GM19397 (cell line): ENCODE results near the gene GRIN2A.

ENCODE experiments used
- ATAC-seq: cut with Tn5 transposase; IDR thresholded peaks from one replicate; pipeline ENCODE4 v1.9.1; 2021; ENCODE audit warnings: mild to moderate bottlenecking, moderate library complexity; ENCODE audit not compliant: unreplicated experiment

The GRIN2A gene

DNA sequence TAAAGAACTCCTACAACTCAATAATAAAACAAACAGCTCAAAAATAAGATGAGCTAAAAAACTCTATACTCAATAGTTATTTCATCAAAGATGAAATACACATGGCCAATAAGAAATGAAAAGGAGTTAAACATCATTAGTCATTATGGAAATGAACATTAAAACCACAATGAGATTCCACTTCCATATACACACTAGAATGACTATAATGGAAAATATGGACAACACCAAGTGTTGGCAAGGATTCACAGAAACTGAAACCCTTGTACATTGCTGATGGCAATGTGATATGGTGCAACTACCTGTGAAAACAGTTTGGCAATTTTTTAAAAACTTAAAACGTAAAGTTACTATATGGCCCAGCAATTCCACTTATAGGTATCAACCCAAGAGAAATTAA, 91.4 kb downstream of the GRIN2A start:
- no peak for ATAC-seq

DNA sequence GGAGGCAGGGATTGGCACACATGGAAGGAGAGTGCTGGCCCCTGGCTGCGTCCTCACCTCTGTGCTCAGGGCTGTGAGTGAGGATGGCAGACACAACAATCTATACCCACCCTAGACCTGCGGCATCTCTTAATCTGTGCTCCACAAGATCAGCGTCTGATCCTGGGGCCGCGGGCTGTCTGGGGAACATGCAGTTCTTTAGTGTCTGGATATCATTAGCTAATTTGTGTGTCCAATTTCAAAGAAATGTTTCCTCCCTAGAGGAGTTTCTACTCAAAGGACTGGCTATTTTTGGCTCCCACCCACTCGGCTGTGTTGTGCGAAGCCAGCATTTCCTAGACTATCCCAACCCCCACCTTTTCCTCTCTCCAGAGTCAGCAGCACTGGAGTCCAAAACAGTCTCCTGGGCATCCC, 93.8 kb downstream of the GRIN2A start:
- ATAC-seq = no peak

DNA sequence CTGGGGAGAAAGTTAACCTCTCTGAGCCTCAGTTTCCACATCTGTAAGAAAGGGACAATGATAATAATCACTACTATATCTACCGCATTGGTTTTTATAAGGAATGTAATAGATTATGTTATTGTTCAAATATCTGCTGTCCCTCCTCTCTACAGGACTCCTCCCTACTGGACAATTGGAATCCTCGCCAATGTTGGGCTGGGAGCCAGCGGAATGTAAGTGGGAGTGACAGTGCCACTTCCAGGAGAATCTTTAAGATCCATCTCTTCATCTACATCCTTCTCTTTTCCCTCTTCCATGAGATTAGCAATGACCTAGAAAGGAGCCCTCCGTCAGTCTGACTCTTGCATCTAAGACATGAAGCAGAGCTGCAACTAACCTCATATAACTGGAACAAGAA, 95.1 kb downstream of the GRIN2A start:
- ATAC-seq = no peak

DNA sequence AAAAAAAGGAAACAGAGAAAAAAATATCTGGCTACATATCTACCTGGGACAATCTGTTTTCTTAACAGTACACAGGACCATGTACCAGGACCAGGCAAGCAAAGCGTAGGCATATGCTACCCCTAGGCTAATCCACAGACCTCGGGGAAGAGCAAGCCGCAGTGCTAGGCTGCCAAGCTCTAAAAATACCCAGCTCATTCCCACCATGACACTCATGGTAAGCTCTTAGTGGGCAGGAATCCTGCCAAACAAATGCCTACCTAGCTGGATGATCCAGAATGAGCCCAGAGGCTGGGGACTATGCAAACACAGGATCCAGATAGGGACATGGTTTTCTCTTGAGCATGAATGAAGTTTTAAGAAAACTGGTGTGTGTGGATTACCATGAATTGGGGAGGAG, 95.6 kb downstream of the GRIN2A start:
- no peak for ATAC-seq

DNA sequence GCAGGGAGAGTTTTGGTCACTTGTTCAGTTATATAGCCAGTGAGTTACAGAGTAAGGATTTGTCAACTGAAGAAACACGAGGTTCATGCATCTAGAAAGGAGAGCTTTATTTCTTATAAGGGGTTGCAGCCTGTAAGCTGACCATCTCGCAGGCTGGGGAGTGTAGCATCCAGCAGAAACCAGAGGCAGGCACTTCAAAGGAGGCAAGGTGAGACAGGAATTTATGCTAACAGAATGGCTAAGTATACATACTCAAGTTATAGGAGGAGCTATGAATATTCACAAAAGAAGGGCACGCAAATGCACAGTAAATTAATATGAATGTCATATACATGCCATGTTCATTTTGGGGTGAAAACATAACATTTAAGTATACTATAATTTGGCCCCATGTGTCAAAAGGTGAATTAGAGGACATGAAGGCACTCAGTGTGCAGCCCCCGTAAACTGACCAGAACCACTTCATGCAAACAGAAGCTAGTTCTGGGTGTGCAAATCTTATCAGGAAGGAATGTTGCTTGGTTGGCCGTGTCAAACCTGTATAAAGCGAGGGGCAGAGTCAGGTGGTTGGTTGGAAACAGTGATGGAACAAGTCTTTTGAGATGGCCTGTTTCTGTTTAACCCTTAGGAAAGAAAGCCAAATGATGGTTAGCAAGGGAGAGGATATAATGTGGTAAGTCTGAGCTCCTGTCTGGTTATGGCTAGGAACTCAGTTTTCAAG, 97.0 kb downstream of the GRIN2A start:
- no peak for ATAC-seq

DNA sequence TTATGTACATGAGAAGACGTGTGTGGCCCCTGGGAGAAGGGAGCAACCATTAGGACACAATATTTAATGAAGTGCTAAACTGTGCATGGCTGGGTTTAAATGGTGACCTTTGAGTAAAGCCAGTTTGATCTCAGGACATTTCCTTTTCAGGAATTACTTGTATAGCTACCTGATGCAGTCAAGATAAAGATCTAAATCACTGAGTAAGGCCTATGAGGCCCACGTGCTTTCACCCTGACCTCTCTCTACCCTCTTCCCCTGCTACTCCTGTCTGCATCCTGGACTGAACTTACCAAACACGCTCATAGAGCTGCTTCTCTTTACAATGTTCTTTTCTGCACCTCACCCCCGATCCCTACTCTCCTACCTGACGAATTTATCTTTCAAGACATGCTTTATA, 98.9 kb downstream of the GRIN2A start:
- ATAC-seq = no peak

DNA sequence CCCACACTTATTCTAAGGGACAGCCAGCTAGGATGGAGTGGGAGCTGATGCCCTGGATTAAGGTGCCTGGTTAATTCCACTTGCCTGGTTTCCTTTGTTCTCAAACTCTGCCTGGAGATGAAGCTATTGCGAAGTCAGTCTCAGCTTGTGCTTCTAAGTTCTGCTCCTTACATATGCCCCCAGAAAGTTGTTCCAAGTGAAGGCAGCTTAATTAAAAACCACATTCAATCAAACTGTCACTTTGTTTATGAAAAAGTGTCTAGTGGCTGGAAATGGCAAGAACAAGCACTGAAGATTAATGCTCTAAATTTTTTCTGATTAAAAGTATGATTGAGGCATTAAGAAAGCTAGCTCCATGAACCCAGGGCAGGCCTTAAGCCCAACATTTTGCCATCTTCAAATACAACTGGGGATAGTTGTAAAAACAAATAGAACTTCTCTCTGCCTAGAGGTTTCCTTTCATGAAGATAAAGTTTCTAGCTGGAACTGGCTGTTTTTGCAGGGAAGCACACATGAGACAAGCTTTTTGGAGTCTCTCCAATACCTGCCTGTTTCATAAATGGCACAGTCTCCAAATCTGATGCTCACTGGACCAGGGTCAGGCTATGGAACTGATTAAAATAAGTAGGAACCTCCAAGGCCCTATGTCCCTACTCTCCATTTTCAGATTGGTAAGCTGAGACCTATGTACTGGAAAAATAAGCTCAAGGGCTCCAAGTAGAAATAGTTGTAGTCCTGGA, 100.9 kb downstream of the GRIN2A start:
- no peak for ATAC-seq

DNA sequence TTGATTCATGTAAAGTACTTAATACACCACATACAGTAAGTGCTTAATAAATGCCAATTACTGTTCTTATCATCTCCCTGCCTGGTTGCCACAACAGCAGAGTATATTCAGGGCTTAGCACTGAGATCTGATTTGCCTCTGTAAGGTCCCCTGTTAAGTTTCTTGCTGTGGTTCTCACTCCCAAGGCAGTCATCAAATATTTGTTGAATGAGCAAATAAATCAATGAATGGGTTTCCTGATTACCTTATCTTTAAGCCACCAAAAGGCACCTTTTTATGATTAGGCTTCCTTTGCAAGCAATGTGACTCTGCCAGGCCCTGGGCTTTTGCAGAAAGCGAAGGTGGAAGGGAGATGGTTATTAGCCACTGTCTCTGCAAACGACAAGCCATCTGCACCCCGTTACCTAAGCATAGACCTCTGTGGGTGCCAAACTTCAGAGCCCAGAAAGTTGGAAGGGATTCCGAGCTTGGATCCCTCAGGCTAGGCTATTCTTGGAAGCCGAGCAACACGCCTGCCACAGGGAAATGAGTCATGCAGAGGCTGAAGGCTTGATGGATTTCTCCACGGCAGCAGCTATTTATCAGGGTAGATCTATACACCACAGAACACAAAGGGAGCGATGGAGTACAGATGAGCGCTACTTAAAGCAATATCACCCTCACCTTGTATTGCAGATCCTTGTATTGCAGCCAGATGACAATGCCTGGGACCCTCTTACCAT, 102.0 kb downstream of the GRIN2A start:
- no peak for ATAC-seq

DNA sequence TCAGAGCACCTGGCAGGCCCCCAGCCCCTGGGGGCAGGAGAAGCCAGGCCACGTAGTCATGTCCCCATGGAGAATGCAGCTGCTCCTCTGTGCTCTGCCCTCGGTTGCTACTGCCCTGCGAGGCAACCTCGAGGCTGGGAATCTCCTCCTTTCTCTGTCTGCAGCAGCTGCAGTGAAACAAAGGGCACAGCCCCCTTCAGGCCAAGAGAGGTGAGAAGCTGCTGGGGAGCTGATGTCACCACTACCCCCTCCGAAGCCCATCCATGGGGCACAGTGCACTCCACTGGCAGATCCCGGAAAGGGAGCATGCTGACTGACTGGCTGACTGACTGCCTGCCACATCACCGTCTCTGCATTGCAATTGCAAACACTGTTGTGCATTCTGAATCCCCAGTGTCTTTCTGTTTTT, 103.7 kb downstream of the GRIN2A start:
- ATAC-seq = no peak

DNA sequence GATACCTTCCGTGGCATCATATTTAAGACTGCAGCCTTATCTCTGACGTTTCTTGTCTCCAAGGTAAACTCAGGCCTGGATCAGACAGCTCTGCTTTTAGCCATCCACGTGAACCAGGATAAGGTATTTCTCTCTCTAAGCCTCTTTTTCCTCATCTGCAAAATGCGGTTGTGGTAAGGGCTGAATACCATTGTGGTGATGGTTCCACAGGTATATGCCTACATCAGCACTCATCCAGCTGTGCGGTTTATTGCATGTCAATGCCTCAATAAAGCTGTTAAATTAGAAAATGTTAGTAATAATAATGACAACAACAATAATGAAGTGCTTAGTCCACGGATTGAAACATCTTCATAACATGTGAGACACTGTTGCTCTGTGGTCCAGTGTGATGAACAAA, 104.4 kb downstream of the GRIN2A start:
- ATAC-seq = no peak

DNA sequence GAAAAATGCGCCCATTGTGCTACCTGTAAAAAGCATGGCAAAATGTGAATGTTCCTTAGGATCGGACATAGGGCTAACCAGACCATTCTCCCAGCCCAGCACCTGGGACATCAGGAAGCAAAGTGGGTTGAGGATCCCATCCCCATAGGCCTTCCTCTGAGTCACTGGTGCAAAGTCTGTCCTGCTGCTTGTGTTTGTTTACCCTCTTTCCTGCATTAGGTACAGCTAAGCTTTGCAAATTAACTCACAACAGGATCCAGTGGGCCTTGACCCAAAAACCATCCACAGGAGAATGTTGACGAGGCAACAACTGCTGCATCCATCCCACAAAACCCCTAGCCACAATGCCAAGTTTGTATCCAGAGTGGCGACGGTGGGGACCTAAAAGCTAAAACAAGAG, 106.2 kb downstream of the GRIN2A start:
- no peak for ATAC-seq

DNA sequence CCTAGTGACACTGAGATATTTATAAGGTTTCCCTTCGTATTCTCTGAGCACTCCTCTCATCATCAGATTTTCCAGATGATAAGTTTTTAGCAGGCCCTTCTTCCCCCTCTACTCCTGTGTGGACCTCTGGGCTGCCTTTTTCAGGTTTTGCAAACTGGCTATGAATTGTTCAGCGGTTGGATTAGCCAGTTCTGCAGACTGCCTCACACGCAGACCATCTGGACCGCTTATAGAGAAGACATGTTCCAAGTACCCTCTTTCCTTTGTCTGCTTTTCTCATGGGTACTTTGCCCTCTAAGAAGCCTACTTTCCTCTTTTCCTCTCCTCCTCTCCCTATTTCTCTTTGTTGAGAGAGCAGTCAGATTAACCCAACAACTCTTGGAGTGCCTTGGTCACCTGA, 111.6 kb downstream of the GRIN2A start:
- no peak for ATAC-seq

DNA sequence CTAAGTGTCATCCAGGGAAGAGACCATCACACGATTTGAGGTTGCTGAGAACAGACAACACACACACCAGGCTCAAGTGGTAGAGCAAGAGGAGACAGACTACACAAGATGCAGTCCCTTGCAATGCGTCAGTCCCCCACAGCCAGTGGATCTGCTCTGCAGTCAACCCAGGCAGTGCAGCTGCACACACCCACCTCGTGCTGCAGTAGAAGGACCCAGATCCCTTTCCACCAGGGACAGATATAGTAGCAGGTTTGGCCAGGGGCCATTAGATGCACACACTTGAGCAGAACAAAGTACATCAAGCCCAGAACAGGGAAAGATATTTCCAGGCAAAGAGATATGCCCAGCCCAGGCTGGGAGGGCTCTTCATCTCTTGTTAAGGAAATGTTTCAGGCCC, 112.9 kb downstream of the GRIN2A start:
- no peak for ATAC-seq

DNA sequence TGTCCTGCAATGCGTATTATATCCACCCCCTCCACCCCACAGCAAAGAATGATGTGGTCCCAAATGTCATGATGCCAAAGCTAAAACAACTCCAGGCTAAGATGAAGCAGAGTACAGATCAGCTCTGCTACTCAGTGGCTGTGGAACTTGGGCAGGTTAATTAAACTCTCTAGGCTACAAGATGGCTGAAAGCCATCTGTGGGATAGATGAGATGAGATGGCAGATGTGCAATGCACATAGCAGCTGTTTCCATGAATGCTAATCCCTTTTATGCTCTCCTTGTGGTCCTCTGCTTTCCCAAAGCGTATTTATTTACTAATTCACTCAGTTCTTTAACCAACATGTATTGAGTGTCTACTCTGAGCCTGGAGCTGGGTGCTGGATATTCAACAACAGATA, 114.4 kb downstream of the GRIN2A start:
- no peak for ATAC-seq

DNA sequence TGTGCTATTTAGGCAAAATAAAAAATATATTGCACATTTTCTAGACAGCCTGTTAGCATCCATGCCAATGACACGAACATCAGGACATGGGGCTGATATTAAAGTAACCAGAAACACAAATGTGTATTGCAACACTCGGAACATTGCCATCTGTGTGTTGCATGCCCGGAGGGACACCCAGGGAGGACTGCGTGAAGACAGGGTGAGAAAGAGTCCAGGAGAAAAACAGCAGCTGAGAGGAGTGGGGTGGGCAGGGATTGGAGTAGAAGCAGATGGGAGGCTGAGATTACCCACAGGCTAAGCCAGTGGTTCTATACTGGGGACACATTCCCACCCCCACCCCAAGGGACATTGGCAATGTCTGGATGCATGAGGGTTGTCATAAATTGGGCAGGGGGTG, 114.8 kb downstream of the GRIN2A start:
- ATAC-seq = no peak

DNA sequence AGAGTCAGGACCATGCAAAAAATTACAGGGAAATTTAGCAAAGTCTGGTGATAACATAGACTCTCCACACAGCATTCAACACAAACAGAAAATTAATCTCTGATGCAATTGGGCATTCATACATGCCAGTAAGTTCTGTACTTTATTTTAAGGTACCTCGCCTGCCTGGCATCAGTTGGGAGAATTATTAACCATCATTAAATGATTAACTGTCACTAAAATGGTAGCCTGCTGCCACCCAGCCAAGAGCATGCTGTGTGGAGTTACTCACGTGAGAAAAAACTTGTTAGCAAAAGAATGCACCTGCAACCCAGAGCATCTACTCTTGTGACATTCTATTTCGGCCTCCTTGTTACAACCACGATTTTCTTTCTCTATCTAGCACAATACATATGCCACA, 117.2 kb downstream of the GRIN2A start:
- ATAC-seq = no peak

DNA sequence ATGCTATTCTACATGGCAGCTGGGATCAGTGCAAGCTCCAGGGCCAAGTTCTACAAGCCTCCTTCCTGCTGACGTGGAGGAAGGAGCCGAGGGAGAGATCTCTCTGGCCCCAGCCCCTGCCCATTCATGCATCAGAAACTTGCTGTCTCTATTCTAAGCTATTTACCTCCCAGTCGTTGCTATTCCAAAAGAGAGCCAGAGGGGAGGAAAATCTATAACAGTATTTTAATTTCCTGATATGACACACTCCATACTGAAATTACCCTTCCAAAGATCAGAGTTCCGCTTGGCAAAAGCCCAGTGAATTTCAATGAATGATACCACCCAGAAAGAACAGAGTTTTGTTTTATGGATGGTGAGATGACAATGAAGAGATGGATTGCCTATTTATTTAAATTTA, 133.4 kb downstream of the GRIN2A start:
- no peak for ATAC-seq

DNA sequence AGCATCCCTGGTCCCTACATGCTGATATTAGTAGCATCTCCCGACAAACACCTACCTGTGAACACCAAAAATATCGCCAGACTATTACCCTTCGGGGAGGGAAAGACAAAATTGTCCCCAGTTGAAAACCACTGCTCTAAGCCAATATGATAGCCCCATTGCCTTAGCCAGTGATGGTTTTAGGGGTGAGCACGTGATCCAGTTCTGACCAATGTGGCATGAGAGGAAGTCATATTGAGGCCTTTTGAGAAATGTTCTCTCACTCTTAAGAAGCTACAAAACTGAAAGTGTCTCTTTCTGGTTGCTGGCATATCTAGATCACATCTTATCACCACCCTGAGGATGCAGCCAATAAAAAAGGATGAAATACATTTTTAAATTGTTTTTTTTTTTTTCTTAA, 136.3 kb downstream of the GRIN2A start:
- no peak for ATAC-seq

DNA sequence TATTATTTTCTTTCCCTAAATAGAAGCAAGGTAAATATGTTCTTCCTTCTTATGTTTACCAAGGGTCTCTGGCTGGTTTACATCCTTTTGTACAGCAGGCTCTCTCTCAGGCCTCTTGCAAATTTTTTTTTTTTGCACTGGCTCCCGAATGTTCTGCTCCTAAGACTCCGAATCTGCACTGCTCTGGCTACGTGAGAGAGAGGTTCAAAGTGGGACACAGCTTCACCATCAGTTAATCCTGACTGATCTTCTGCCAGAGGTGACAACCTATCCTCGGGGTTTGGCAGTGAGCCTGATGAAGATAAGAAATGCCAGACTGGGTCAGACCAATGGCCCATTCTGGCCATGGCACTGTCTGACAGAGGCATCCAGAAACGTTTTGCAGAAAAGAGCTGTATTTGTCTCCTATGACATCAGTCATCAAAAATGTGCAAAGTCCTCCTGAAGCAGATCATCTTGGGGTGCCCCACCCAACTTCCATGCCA, 136.9 kb downstream of the GRIN2A start:
- ATAC-seq = no peak

DNA sequence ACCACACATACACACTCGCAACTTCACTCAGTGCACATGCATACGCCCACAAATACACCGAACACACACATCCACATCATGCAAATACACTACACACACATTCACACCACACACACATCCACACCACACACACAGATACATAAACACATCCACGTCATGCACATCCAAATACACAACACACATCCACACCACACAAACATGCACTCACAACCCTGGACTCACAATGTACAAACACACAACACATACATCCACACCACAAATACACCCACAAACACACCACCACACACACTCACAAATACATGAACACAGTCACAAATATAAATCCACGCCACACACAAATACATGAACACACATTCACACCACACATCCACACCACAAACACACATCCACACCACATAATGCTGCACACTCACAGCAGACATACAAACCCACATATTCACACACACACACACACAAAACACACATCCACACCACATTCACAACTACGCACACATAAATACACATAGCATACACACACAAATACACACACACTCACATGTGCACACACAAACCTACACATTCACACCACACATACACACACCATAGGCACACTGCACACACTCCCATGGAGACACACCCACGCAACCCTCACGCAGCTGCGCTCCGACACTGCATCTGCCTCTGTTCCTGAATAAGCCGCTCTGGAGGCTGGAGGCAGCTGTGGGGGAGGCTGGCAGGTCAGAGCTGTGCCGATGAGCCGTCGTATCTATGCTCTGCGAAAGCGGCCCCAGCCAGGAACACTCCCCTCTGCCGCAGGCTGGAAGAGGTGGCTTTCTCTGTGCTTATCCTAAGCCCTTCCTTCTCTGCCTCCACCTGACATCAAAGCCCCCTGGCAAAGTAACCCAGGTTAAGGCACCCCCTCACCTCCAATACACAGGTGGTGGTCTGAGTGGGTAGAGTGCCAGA, 141.8 kb downstream of the GRIN2A start:
- ATAC-seq = no peak
